Stimulated activated CD8-positive, alpha-beta memory T cell treated with anti-CD3 and anti-CD28 coated beads, Interleukin-7, amount 100 ng/mL, for 1 hour (primary cell): ENCODE data around the gene RSAD1.

Experiments
- DNase-seq, 2 donors: peaks; one replicate each; pipeline ENCODE4 v3.0.0-alpha.2; 2020; ENCODE audit warnings: low read depth in 2 of 2

RSAD1 gene

GRCh38 chr17:50478391-50479381 is at the start of gene RSAD1:
Gene RSAD1, plus strand, starts transcription at chr17:50478860. Its CDS starts 25 bp downstream, at chr17:50478885.
- peak; percentile 67 for DNase-seq

GRCh38 chr17:50429793-50430192 is 48.9 kb upstream of the RSAD1 start:
- DNase-seq: no peak

GRCh38 chr17:50430821-50431618 is 47.6 kb upstream of the RSAD1 start:
- no peak for DNase-seq

- no peak for DNase-seq
Measured at GRCh38 chr17:50432125-50432762, 46.4 kb upstream of the RSAD1 start.

- DNase-seq: no peak
Measured at GRCh38 chr17:50437409-50437808, 41.3 kb upstream of the RSAD1 start.

- no peak for DNase-seq
Measured at GRCh38 chr17:50439008-50439407, 39.7 kb upstream of the RSAD1 start.

GRCh38 chr17:50440172-50440837 is 38.4 kb upstream of the RSAD1 start:
- DNase-seq: no peak

- no peak for DNase-seq
Measured at GRCh38 chr17:50440838-50441829, 37.5 kb upstream of the RSAD1 start.

GRCh38 chr17:50443505-50443974 is 35.1 kb upstream of the RSAD1 start:
- DNase-seq: no peak

- DNase-seq: no peak
Measured at GRCh38 chr17:50444841-50445715, 33.6 kb upstream of the RSAD1 start.

- no peak for DNase-seq
Measured at GRCh38 chr17:50445730-50446325, 32.8 kb upstream of the RSAD1 start.

GRCh38 chr17:50447870-50448595 is 30.6 kb upstream of the RSAD1 start:
- no peak for DNase-seq

- DNase-seq: no peak
Measured at GRCh38 chr17:50448643-50449042, 30.0 kb upstream of the RSAD1 start.

- no peak for DNase-seq
Measured at GRCh38 chr17:50451943-50452629, 26.6 kb upstream of the RSAD1 start.

- no peak for DNase-seq
Measured at GRCh38 chr17:50452630-50453300, 25.9 kb upstream of the RSAD1 start.

- no peak for DNase-seq
Measured at GRCh38 chr17:50453901-50454300, 24.8 kb upstream of the RSAD1 start.

GRCh38 chr17:50457621-50458020 is 21.0 kb upstream of the RSAD1 start:
- DNase-seq: no peak
